Activated T-helper 17 cell treated with anti-CD3 and anti-CD28 coated beads, Interleukin-2, amount 50 U/mL, for 72 hours (primary cell): ENCODE data around the gene CFP. TPM values are rescaled to one million over a fixed set of nuclear protein-coding genes. Genes with fewer than 3 reads are reported as not detected.
"Not testable (repeated sequence)": the region's sequence is repeated elsewhere in the genome, so short reads cannot be mapped to it uniquely, and the experiment has no call there.

Experiments used
- ATAC-seq: fragments of 150-1000 bp; cut with Tn5 transposase; replicated peaks from 2 replicates; pipeline ENCODE4 v1.10.0; 2021; ENCODE audit warnings: mild to moderate bottlenecking, moderate library complexity
- H3K27ac Mint-ChIP-seq: one replicate; pipeline ENCODE4 v1.8.0; 2022; ENCODE audit warnings: mixed read lengths
- H3K27me3 Mint-ChIP-seq: one replicate; pipeline ENCODE4 v1.8.0; 2022; ENCODE audit warnings: mixed read lengths
- H3K36me3 Mint-ChIP-seq: one replicate; pipeline ENCODE4 v1.8.0; 2022; ENCODE audit warnings: low read depth, mild to moderate bottlenecking, mixed read lengths
- H3K4me1 Mint-ChIP-seq: one replicate; pipeline ENCODE4 v1.8.0; 2022; ENCODE audit warnings: mixed read lengths
- H3K4me3 Mint-ChIP-seq: one replicate; pipeline ENCODE4 v1.8.0; 2022; ENCODE audit warnings: mild to moderate bottlenecking, mixed read lengths
- H3K9me3 Mint-ChIP-seq: one replicate; pipeline ENCODE4 v1.8.0; 2022; ENCODE audit warnings: mixed read lengths
- total RNA-seq, 2 donors: library from RNA; stranded (reverse); gene quantifications; one replicate each; pipeline ENCODE4 v1.2.3, GENCODE V29; 2022

Gene CFP
- total RNA-seq: 1 to 10 TPM; 3.2 to 7.6 TPM

DNA sequence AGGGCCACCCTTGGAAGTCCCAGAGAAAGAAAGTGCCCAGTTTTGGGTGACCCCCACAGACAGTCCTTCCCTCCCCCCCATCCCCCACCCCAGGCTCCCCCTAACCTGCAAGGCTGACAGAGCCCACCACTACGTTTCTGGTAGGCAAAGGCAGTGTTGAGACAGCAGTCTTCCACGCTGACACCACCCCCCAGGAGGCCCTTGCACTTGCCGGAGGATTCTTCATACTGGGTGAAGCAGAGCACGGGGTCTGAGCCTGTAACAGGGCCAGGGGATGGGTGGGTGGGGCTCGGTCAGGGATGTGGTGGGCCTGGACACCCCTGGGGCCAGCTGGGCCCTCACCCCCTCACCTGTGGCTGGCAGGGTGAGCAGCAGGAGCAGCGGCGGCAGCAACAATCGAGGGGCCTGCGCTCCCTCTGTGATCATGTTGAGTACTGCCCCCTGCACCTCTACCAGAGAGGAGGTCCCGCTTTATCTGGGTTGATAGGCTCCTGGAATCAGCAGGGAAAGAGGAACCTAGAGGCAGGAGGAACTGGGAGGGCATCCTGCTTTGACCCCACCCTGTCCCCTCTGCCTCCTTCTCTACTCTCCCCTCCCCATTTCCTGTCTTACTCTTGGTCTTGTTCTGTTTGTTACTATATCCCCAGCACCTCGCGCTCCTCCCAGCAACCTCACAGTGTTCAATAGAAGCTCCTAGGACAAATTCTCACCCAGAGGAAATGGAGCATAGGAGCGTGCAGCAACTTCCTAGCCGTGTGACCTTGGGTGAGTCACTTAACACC is at the start of gene CFP:
TSS of gene CFP (minus strand) at position 512 of the 782 bp plus-strand sequence. CDS start at position 426, 86 bp downstream.
- Mint-ChIP-seq H3K36me3 (peaks cover 9% of the 10 kb centered on the region), H3K27ac (peak within 1 kb of the TSS; percentile 86), H3K9me3 (no peaks in the 10 kb centered on the region), H3K4me1 (peaks cover 13% of the 10 kb centered on the region), H3K4me3 (peak within 1 kb of the TSS; percentile 80), H3K27me3 (no peaks in the 10 kb centered on the region)
- ATAC-seq: peak; percentile 60

GRCh38 chrX:47675959-47676859 is 46.5 kb upstream of the CFP start:
- ATAC-seq, H3K4me1 Mint-ChIP-seq, H3K36me3 Mint-ChIP-seq, H3K9me3 Mint-ChIP-seq, H3K4me3 Mint-ChIP-seq, H3K27me3 Mint-ChIP-seq, H3K27ac Mint-ChIP-seq: not testable (repeated sequence)

DNA sequence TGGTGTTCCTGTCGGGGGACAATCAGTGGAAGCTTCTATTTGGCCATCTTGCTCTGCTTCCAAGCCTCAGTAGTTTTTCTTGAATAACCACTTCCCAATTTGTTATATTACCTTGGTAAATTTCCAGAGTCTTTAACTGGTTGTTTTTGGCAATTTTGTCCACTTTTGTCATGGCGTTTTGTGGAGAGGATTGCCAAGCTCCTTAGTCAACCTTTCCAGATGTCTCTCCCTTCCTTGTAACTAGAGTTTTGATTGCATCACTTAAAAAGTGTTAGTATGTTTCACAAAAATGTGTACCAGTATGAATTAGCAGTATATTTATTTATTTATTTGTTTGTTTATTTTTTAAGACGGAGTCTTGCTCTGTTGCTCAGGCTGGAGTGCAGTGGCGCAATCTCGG is 45.0 kb upstream of the CFP start:
- ATAC-seq: no peak
- no peaks in the 10 kb centered on the region for H3K9me3 Mint-ChIP-seq
- H3K27me3 Mint-ChIP-seq: peaks cover 4% of the 10 kb centered on the region
- no peaks in the 10 kb centered on the region for H3K36me3 Mint-ChIP-seq
- H3K27ac Mint-ChIP-seq: no peak overlapping the region
- H3K4me3 Mint-ChIP-seq: no peak overlapping the region
- no peaks in the 10 kb centered on the region for H3K4me1 Mint-ChIP-seq

DNA sequence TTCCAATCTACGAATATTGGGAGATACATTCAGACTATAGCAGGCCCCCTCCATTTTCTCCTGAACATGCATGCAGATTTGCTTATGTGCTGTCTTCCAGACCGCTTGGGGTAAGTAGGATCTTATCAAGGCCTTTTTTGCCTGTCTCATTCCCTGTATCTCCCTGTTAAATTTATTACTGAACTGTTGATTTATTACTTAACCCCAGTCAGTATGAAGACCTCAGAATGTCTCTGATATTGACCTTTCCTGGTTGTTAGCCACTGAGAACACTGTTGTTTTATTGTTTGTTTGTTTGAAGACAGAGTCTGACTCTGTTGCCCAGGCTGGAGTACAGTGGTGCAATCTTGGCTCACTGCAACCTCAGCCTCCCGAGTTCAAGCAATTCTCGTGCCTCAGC is 36.1 kb upstream of the CFP start:
- not testable (repeated sequence) for H3K4me3 Mint-ChIP-seq, H3K27me3 Mint-ChIP-seq, H3K36me3 Mint-ChIP-seq, H3K9me3 Mint-ChIP-seq, ATAC-seq, H3K27ac Mint-ChIP-seq
- H3K4me1 Mint-ChIP-seq: peaks cover 13% of the 10 kb centered on the region

DNA sequence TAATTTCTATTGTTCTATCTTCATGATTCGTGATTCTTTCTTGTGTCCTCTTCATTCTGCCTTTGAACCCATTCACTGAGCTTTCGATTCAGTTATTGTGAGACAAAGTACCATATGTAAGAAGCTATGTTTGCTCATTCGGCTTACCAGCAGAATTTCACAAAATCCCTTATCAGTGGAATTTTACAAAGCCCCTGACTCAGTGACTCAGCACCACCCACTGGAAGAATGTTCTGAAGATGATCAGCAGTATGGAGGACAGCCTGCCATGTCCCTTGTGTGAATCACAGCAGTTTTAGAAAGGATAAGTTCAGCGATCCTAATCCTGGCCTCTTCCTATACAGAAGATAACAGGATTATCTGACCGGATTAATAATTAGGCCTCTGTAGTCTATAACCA is 35.0 kb upstream of the CFP start:
- Mint-ChIP-seq H3K9me3 (no peaks in the 10 kb centered on the region), H3K27me3 (no peaks in the 10 kb centered on the region), H3K4me1 (peaks cover 13% of the 10 kb centered on the region), H3K27ac (peak overlapping the region; percentile 53), H3K4me3 (peak overlapping the region; percentile 21), H3K36me3 (no peaks in the 10 kb centered on the region)
- no peak for ATAC-seq

DNA sequence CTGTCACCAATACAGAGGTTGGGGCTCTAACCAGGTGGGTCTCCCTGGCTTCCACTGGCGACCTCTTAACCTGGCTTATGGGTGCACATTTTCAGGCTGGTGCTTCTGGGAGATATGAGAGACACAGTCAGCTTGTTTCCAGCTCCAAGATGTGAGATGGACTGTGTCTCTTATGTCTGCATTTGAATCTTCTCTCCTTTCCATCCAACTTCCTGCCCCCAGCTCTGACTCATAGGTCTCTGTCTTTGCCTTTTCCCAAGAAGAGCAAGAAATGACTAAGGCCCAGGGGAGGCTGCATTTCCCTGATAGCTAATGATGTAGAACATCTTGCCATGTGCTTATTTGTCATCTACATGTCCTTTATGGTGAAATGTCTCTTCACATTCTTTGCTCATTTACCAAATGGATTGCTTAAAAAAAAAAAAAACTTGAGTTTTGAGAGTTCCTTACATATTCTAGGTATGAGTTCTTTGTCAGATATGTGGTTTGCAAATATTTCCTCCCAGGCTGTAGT is 32.5 kb upstream of the CFP start:
- peak overlapping the region; percentile 74 for H3K4me3 Mint-ChIP-seq
- peaks cover 13% of the 10 kb centered on the region for H3K4me1 Mint-ChIP-seq
- no peaks in the 10 kb centered on the region for H3K27me3 Mint-ChIP-seq
- peaks cover 4% of the 10 kb centered on the region for H3K9me3 Mint-ChIP-seq
- ATAC-seq: peak; percentile 53
- H3K36me3 Mint-ChIP-seq: peaks cover 22% of the 10 kb centered on the region
- peak overlapping the region; percentile 90 for H3K27ac Mint-ChIP-seq

- peaks cover 4% of the 10 kb centered on the region for H3K9me3 Mint-ChIP-seq
- no peak overlapping the region for H3K27ac Mint-ChIP-seq
- peaks cover 13% of the 10 kb centered on the region for H3K4me1 Mint-ChIP-seq
- no peaks in the 10 kb centered on the region for H3K27me3 Mint-ChIP-seq
- peak overlapping the region; percentile 74 for H3K4me3 Mint-ChIP-seq
- peaks cover 29% of the 10 kb centered on the region for H3K36me3 Mint-ChIP-seq
- ATAC-seq: no peak
These were observed 31.8 kb upstream of the CFP start for GRCh38 chrX:47661539-47661938.

- peak overlapping the region; percentile 97 for H3K27ac Mint-ChIP-seq
- H3K36me3 Mint-ChIP-seq: peaks cover 50% of the 10 kb centered on the region
- peaks cover 8% of the 10 kb centered on the region for H3K4me1 Mint-ChIP-seq
- H3K27me3 Mint-ChIP-seq: no peaks in the 10 kb centered on the region
- peak overlapping the region; percentile 91 for H3K4me3 Mint-ChIP-seq
- peaks cover 4% of the 10 kb centered on the region for H3K9me3 Mint-ChIP-seq
- ATAC-seq: no peak
These were observed 29.6 kb upstream of the CFP start for GRCh38 chrX:47659421-47659726.

- Mint-ChIP-seq H3K27me3 (no peaks in the 10 kb centered on the region), H3K36me3 (peaks cover 55% of the 10 kb centered on the region), H3K4me3 (peak within 1 kb of the TSS; percentile 91), H3K27ac (peak within 1 kb of the TSS; percentile 97), H3K4me1 (peaks cover 7% of the 10 kb centered on the region), H3K9me3 (peaks cover 4% of the 10 kb centered on the region)
- ATAC-seq: peak; percentile 86
These were observed 29.1 kb upstream of the CFP start, which contains the start of gene UXT for GRCh38 chrX:47658684-47659420. Gene UXT (minus strand): TSS chrX:47659180. CDS start chrX:47658927, 253 bp downstream.

- peaks cover 61% of the 10 kb centered on the region for H3K36me3 Mint-ChIP-seq
- peaks cover 7% of the 10 kb centered on the region for H3K4me1 Mint-ChIP-seq
- peaks cover 4% of the 10 kb centered on the region for H3K9me3 Mint-ChIP-seq
- H3K27ac Mint-ChIP-seq: peak overlapping the region; percentile 97
- H3K4me3 Mint-ChIP-seq: peak overlapping the region; percentile 91
- ATAC-seq: no peak
- H3K27me3 Mint-ChIP-seq: no peaks in the 10 kb centered on the region
These were observed 28.6 kb upstream of the CFP start for GRCh38 chrX:47658301-47658683.

DNA sequence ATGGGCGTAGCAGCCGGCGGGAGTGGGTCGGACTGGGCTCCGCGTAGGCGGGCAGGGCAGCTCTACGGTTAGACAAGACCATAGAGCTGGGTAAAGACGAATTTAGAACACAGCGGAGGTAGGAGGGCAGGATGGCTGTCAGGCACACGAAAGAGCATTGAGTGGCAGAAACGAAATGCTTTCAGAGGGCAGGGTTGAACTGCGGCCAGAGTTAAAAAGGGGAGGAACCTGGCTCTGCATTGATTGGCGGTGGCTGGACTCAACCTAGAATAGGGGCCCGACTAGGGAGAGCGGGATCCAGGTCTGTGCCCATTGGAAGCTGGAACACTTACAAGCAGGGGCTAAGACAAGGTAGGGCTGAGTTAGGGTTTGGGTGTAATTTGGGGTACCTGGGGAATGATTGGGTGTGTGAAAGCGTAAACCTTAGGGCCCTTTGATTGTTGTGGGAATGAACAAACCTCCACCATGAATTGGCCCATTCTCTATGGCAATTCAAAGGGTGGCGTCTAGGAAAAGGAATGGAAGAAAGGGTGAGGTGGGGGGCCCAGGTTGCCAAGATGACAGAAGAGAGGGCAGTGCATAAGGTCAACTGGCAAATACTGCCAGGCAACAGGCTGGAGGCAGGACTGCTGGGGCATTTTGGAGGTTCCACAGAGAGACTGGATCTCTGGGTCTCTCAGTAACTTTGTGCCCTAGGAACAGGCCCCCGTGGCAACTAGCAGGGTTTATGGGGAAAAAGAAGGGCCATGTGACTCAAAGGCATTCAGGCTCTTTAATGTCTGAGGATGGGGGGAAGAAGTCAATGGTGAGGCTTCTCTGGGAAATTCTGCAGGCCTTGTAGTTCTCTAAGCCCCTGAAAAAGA is 21.5 kb upstream of the CFP start:
- Mint-ChIP-seq H3K27me3 (no peaks in the 10 kb centered on the region), H3K27ac (peak overlapping the region; percentile 94), H3K4me1 (peaks cover 20% of the 10 kb centered on the region), H3K4me3 (peak overlapping the region; percentile 96), H3K36me3 (peaks cover 97% of the 10 kb centered on the region), H3K9me3 (no peaks in the 10 kb centered on the region)
- no peak for ATAC-seq

DNA sequence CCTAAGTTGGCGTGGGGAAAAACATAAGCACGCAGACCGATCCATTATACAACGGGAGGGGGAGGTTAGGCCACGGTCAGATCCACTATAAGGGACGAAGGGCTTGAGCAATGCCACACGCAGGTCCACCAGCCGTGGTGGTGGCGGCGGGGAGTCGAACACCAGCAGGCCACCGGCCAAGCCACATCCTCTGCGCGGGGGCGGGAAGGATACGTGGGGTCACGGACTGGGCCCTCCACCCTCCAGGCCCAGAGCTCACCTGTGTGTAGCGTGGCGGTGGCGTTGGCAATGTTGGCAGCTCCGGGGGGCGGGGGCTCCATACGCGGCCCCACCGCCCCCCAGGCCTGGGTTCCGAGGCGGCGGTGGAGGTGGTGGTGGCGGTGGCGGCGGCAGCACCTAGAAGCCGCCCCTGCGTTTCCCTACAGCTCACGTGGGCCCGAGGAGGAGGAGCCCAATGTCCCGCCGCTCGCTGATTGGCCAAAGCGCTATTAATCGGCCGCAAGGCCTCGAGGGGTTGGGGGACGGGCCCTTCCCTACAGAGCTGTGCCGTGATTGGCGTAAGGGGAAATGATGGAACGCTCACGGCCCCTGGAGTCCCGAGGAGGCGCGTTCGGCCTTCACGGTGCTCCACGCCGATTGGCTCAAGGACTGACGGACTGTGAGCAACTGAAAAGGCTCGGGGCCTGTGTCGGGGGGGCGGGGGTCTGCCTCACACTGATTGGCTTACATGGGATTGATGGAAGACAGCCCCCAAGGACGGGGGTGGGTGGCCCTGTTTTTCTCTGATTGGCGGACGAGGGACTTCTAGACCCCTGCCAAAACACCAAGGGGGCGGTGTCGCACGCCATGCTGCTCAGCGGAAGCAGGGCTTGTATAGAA is 20.7 kb upstream of the CFP start, which contains the start of gene ELK1:
TSS of gene ELK1 (minus strand) at position 400 of the 879 bp plus-strand sequence. CDS start 9,122 bp downstream, outside the sequence.
- H3K36me3 Mint-ChIP-seq: peaks cover 96% of the 10 kb centered on the region
- no peaks in the 10 kb centered on the region for H3K9me3 Mint-ChIP-seq
- ATAC-seq: peak; percentile 93
- H3K4me3 Mint-ChIP-seq: peak within 1 kb of the TSS; percentile 96
- H3K27ac Mint-ChIP-seq: peak within 1 kb of the TSS; percentile 94
- no peaks in the 10 kb centered on the region for H3K27me3 Mint-ChIP-seq
- peaks cover 20% of the 10 kb centered on the region for H3K4me1 Mint-ChIP-seq

GRCh38 chrX:47649781-47650163 is 20.0 kb upstream of the CFP start:
- no peaks in the 10 kb centered on the region for H3K27me3 Mint-ChIP-seq
- peak overlapping the region; percentile 96 for H3K4me3 Mint-ChIP-seq
- ATAC-seq: no peak
- H3K4me1 Mint-ChIP-seq: peaks cover 22% of the 10 kb centered on the region
- peak overlapping the region; percentile 94 for H3K27ac Mint-ChIP-seq
- H3K9me3 Mint-ChIP-seq: no peaks in the 10 kb centered on the region
- H3K36me3 Mint-ChIP-seq: peaks cover 95% of the 10 kb centered on the region
